Fibroblast of peridontal ligament (primary cell): ENCODE results near the gene ZDHHC24.
"Not testable (repeated sequence)": the region's sequence is repeated elsewhere in the genome, so short reads cannot be mapped to it uniquely, and the experiment has no call there.

Source experiments
- DNase-seq: peaks from one replicate; pipeline ENCODE4 v3.0.0-alpha.2; 2010; ENCODE audit errors: extremely low read depth

Gene ZDHHC24

GRCh38 chr11:66545701-66546367 lies at the start of gene ZDHHC24:
ZDHHC24 (minus strand) TSS chr11:66546048; CDS start chr11:66546003, 45 bp downstream.
- peak; percentile 95 for DNase-seq

GRCh38 chr11:66595245-66595904 lies 49.5 kb upstream of the ZDHHC24 start:
- peak; percentile 83 for DNase-seq

GRCh38 chr11:66593650-66594049 lies 47.8 kb upstream of the ZDHHC24 start:
- DNase-seq: no peak

- DNase-seq: no peak
Measured at GRCh38 chr11:66593303-66593635, 47.4 kb upstream of the ZDHHC24 start.

- DNase-seq: peak; percentile 91
Measured at GRCh38 chr11:66592457-66593302, 46.8 kb upstream of the ZDHHC24 start, which contains the start of the genes CCDC87 and CCS. CCDC87 (minus strand) TSS chr11:66593063; CDS start chr11:66593015, 48 bp downstream. CCS (plus strand) TSS chr11:66593185; CDS start chr11:66593262, 77 bp downstream.

- DNase-seq: no peak
Measured at GRCh38 chr11:66591175-66591574, 45.3 kb upstream of the ZDHHC24 start.

- no peak for DNase-seq
Measured at GRCh38 chr11:66589996-66590675, 44.3 kb upstream of the ZDHHC24 start.

- not testable (repeated sequence) for DNase-seq
Measured at GRCh38 chr11:66589315-66589714, 43.5 kb upstream of the ZDHHC24 start.

GRCh38 chr11:66586136-66586535 lies 40.3 kb upstream of the ZDHHC24 start:
- no peak for DNase-seq

GRCh38 chr11:66585447-66585846 lies 39.6 kb upstream of the ZDHHC24 start:
- not testable (repeated sequence) for DNase-seq

GRCh38 chr11:66582565-66583147 lies 36.8 kb upstream of the ZDHHC24 start:
- DNase-seq: not testable (repeated sequence)

- DNase-seq: no peak
Measured at GRCh38 chr11:66581261-66581660, 35.4 kb upstream of the ZDHHC24 start.

- no peak for DNase-seq
Measured at GRCh38 chr11:66580803-66581202, 35.0 kb upstream of the ZDHHC24 start.

- DNase-seq: peak; percentile 66
Measured at GRCh38 chr11:66579017-66579606, 33.3 kb upstream of the ZDHHC24 start.

- DNase-seq: no peak
Measured at GRCh38 chr11:66570850-66571180, 25.0 kb upstream of the ZDHHC24 start.

- peak; percentile 7 for DNase-seq
Measured at GRCh38 chr11:66570079-66570849, 24.4 kb upstream of the ZDHHC24 start.

- DNase-seq: no peak
Measured at GRCh38 chr11:66569076-66569475, 23.2 kb upstream of the ZDHHC24 start.

GRCh38 chr11:66568124-66568916 lies 22.5 kb upstream of the ZDHHC24 start, which contains the start of gene CTSF:
CTSF (minus strand) TSS chr11:66568606; CDS start chr11:66568486, 120 bp downstream.
- DNase-seq: peak; percentile 57

GRCh38 chr11:66567787-66568123 lies 21.9 kb upstream of the ZDHHC24 start:
- DNase-seq: no peak

- no peak for DNase-seq
Measured at GRCh38 chr11:66566221-66566620, 20.4 kb upstream of the ZDHHC24 start.
